Adrenal gland (tissue), 12 donors: ENCODE results near the gene FBXO24. TPM values are rescaled to one million over a fixed set of nuclear protein-coding genes. Genes with fewer than 3 reads are reported as not detected.

Experiments
- DNase-seq, 7 donors: peaks; one replicate each; pipeline ENCODE4 v3.0.0-alpha.2; 2019 to 2020
- H3K27ac ChIP-seq, 5 donors: fragments of 200-600 bp; sonication (generic) in 4 of 5; 1 replicate in 3 of 5; 2 replicates in 2 of 5; pipeline versions ENCODE4 v1.5.1 to v1.8.0; 2016 to 2020; ENCODE audit warnings: mild to moderate bottlenecking in 1 of 5
- H3K27me3 ChIP-seq: fragments of 200-600 bp; 2 replicates; pipeline ENCODE4 v1.8.0; 2021
- H3K36me3 ChIP-seq, 2 donors: fragments of 200-600 bp; replicated peaks in 1 of 2; 1 replicate in 1 of 2; 2 replicates in 1 of 2; pipeline versions ENCODE4 v1.5.1 to v1.8.0; 2018 to 2022
- H3K4me1 ChIP-seq, 2 donors: fragments of 200-600 bp; replicated peaks in 1 of 2; 1 replicate in 1 of 2; 2 replicates in 1 of 2; pipeline versions ENCODE4 v1.5.1 to v1.8.0; 2018 to 2021
- H3K4me3 ChIP-seq, 4 donors: fragments of 200-600 bp; sonication (generic) in 3 of 4; one replicate each; pipeline ENCODE4 v1.5.1; 2016 to 2018
- H3K9me3 ChIP-seq, 3 donors: fragments of 200-600 bp; sonication (generic) in 1 of 3; replicated peaks in 1 of 3; 1 replicate in 2 of 3; 2 replicates in 1 of 3; pipeline versions ENCODE4 v1.5.1 to v1.8.0; 2016 to 2021
- POLR2A ChIP-seq, 2 donors: fragments of 450-650 bp; IDR thresholded peaks; one replicate each; pipeline ENCODE4 v1.6.1; 2017; ENCODE audit warnings: antibody characterized with exemption in 2 of 2, mild to moderate bottlenecking in 2 of 2, moderate library complexity in 1 of 2
- WGBS, 4 donors: extraction: QIAGEN DNeasy Blood & Tissue Kit in 2 of 4; methylation state at CpG; one replicate each; pipeline versions ENCODE4 v1.1.5 to v1.1.7; 2013 to 2017; 5-methylcytosine and 5-hydroxymethylcytosine counted together
- intact Hi-C, 2 donors: fragments of 100-400 bp; cut with DNase I; formaldehyde crosslinking; loops; one replicate each; pipeline versions ENCODE4 v1.14.1 to v1.15.0; 2022 to 2023
- polyA plus RNA-seq, 3 donors: library from polyadenylated mRNA; stranded (reverse); fragments of 200-250 nt in 2 of 3; fragments of 350-450 nt in 1 of 3; fragmentation: Illumina TruSeq in 1 of 3; extraction: RNeasy Lipid Tissue Mini Kit (QIAGEN cat#74804) in 1 of 3; gene quantifications; one replicate each; pipeline ENCODE4 v1.2.3, GENCODE V29; 2013 to 2014
- small RNA-seq, 2 donors: library from RNA; depleted of rRNA; stranded (forward); fragments of <200 nt; gene quantifications; one replicate each; pipeline ENCODE3, GENCODE V24; 2016
- total RNA-seq, 9 donors: library from RNA; depleted of rRNA in 4 of 9; stranded (reverse); fragments of >200 nt in 4 of 9; fragments of 120-200 nt in 1 of 9; fragmentation: NEBNext Ultra II Directional in 1 of 9; extraction: Animal tissue kit (Norgen Biotek cat#: 25700) in 1 of 9; gene quantifications; one replicate each; pipeline versions ENCODE4 v1.1.0 to v1.2.4, GENCODE V29; 2013 to 2023
- TF ChIP-seq, protein P1 (sequence below), 6 experiments: fragments of 450-650 bp in 4 of 6; fragments of 200-600 bp in 2 of 6; sonication (generic) in 1 of 6; IDR thresholded peaks; 1 replicate in 5 of 6; 2 replicates in 1 of 6; pipeline versions ENCODE4 v1.5.1 to v1.8.0; 2016 to 2021; ENCODE audit warnings: antibody characterized with exemption in 6 of 6, mild to moderate bottlenecking in 2 of 6, moderate library complexity in 1 of 6
- donor health status: healthy with polysubstance abuse.
- donor health status: Bipolar disorder and iron deficiency.
- donor health status: DM: yes; HTN: yes; CAD: no.
- donor health status: DM: no; HTN: no; CAD: no.
- donor health status: DM: no; HTN: no; CAD: no.
- donor health status: DM: yes; HTN: yes; CAD: no.

Gene FBXO24
- total and polyA plus RNA-seq, 12 donors: 0.16 to 2.8 (median 0.89) TPM; not detected in 2

DNA sequence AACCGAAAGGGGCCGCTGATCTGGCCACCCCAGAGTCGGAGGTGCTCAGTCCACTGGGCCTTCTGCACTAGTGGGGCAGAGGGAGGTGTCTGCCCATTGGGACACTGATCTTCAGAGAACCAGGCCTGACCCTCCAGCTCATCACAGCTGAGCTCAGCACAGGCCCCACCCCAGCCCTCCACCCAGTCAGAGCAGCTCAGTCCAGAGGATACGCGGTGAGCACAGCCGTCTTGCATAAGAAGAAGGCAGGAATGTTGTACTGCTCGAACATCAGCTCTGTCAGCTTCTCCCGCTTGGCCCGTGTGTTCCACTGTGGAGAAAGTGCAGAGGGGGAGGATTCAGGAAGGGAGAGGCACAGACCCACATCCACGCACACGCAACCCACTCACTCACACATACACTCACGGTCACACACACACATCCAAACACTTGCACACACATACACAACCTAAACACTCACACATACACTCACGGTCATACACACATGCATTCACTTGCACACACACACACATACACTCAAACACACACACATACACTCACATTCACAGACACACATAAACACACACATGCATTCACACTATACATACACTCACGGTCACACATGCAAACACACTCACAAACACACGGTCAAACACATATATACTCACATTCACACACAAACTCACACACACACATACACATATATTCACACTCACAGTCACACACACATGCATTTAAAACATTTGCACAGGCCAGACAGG, 63.9 kb downstream of the FBXO24 start:
- H3K9me3 ChIP-seq: no peaks in the 10 kb centered on the region
- no peak for TF ChIP-seq POLR2A (IDR thresholded peaks at IDR 0.05)
- TF ChIP-seq, protein P1, sequence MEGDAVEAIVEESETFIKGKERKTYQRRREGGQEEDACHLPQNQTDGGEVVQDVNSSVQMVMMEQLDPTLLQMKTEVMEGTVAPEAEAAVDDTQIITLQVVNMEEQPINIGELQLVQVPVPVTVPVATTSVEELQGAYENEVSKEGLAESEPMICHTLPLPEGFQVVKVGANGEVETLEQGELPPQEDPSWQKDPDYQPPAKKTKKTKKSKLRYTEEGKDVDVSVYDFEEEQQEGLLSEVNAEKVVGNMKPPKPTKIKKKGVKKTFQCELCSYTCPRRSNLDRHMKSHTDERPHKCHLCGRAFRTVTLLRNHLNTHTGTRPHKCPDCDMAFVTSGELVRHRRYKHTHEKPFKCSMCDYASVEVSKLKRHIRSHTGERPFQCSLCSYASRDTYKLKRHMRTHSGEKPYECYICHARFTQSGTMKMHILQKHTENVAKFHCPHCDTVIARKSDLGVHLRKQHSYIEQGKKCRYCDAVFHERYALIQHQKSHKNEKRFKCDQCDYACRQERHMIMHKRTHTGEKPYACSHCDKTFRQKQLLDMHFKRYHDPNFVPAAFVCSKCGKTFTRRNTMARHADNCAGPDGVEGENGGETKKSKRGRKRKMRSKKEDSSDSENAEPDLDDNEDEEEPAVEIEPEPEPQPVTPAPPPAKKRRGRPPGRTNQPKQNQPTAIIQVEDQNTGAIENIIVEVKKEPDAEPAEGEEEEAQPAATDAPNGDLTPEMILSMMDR (IDR thresholded peaks at IDR 0.05): no peak
- DNase-seq: no peak
- 82 to 85% (median 83%) methylated on average over 12 to 15 of the region's 15 CpGs for WGBS, 4 donors
- H3K27me3 ChIP-seq: peaks cover 6% of the 10 kb centered on the region
- H3K4me1 ChIP-seq: no peaks in the 10 kb centered on the region
- no peaks in the 10 kb centered on the region for H3K36me3 ChIP-seq
- H3K27ac ChIP-seq: no peak overlapping the region
- intact Hi-C loops: no loop called here
- H3K4me3 ChIP-seq: no peak overlapping the region

Small RNA genes within 50 kb of the gene (small RNA-seq; reads per million reads assigned to genes)
- gene SAP25: 0 reads per million in 2 donors

Other genes starting within 250 kb of the FBXO24 start
- 100 to 1,000 TPM in 1 of 9 donors, 10 to 100 TPM in 7, 1 to 10 TPM in 1; 8.7 to 115 (median 28.1) TPM for gene PILRB, start 228.2 kb upstream of the FBXO24 start, total RNA-seq
- gene PILRB, start 228.2 kb upstream of the FBXO24 start, polyA plus RNA-seq: 100 to 1,000 TPM in 2 of 3 donors, 10 to 100 TPM in 1; 10.4 to 403 (median 296) TPM
- 10 to 100 TPM in 5 of 9 donors, 1 to 10 TPM in 4; 3.2 to 18.9 (median 12.2) TPM for gene PILRA, start 212.8 kb upstream of the FBXO24 start, total RNA-seq
- gene PILRA, start 212.8 kb upstream of the FBXO24 start, polyA plus RNA-seq: 10 to 100 TPM in 2 of 3 donors, 1 to 10 TPM in 1; 5.1 to 17.3 (median 11.9) TPM
- gene ZCWPW1, start 157.6 kb upstream of the FBXO24 start, total RNA-seq: 1 to 10 TPM; 1.0 to 5.8 (median 4.6) TPM
- gene ZCWPW1, start 157.6 kb upstream of the FBXO24 start, polyA plus RNA-seq: 10 to 100 TPM in 2 of 3 donors, 1 to 10 TPM in 1; 5.0 to 20.2 (median 14.6) TPM
- 10 to 100 TPM; 24.8 to 76.8 (median 52.0) TPM for gene MEPCE, start 156.5 kb upstream of the FBXO24 start, total RNA-seq
- gene MEPCE, start 156.5 kb upstream of the FBXO24 start, polyA plus RNA-seq: 10 to 100 TPM; 36.7 to 54.6 (median 47.9) TPM
- 10 to 100 TPM; 29.9 to 64.9 (median 50.4) TPM for gene PPP1R35, start 149.8 kb upstream of the FBXO24 start, total RNA-seq
- gene PPP1R35, start 149.8 kb upstream of the FBXO24 start, polyA plus RNA-seq: 100 to 1,000 TPM in 2 of 3 donors, 1 to 10 TPM in 1; 8.5 to 283 (median 231) TPM
- gene SPACDR, start 122.1 kb upstream of the FBXO24 start, total RNA-seq: under 1 TPM in 4 of 9 donors, not detected in 5; 0.36 to 0.78 (median 0.49) TPM
- gene SPACDR, start 122.1 kb upstream of the FBXO24 start, polyA plus RNA-seq: 1 to 10 TPM in 2 of 3 donors, not detected in 1; 1.2 to 2.9 TPM
- 10 to 100 TPM; 22.1 to 96.1 (median 58.6) TPM for gene TSC22D4, start 107.1 kb upstream of the FBXO24 start, total RNA-seq
- gene TSC22D4, start 107.1 kb upstream of the FBXO24 start, polyA plus RNA-seq: 10 to 100 TPM; 11.2 to 80.5 (median 73.6) TPM
- 1 to 10 TPM in 8 of 9 donors, not detected in 1; 1.4 to 3.6 (median 3.3) TPM for gene NYAP1, start 102.4 kb upstream of the FBXO24 start, total RNA-seq
- gene NYAP1, start 102.4 kb upstream of the FBXO24 start, polyA plus RNA-seq: 10 to 100 TPM in 1 of 3 donors, 1 to 10 TPM in 1, under 1 TPM in 1; 0.79 to 26.1 (median 2.8) TPM
- 100 to 1,000 TPM in 6 of 9 donors, 10 to 100 TPM in 3; 17.1 to 175 (median 142) TPM for gene AGFG2, start 47.1 kb upstream of the FBXO24 start, total RNA-seq
- gene AGFG2, start 47.1 kb upstream of the FBXO24 start, polyA plus RNA-seq: 10 to 100 TPM; 14.0 to 61.5 (median 30.9) TPM
- gene SAP25, start 12.4 kb upstream of the FBXO24 start, total RNA-seq: 1 to 10 TPM in 3 of 9 donors, under 1 TPM in 3, not detected in 3; 0.67 to 5.1 (median 1.2) TPM
- 10 to 100 TPM in 1 of 3 donors, 1 to 10 TPM in 1, not detected in 1; 3.6 to 11.3 TPM for gene SAP25, start 12.4 kb upstream of the FBXO24 start, polyA plus RNA-seq
- gene LRCH4, start 199 bp upstream of the FBXO24 start, total RNA-seq: 100 to 1,000 TPM in 1 of 9 donors, 10 to 100 TPM in 8; 10.4 to 128 (median 59.4) TPM
- gene LRCH4, start 199 bp upstream of the FBXO24 start, polyA plus RNA-seq: 100 to 1,000 TPM in 2 of 3 donors, 10 to 100 TPM in 1; 15.0 to 235 (median 109) TPM
- 100 to 1,000 TPM in 2 of 9 donors, 10 to 100 TPM in 7; 15.7 to 369 (median 68.1) TPM for gene PCOLCE, start 16.0 kb downstream of the FBXO24 start, total RNA-seq
- 100 to 1,000 TPM in 2 of 3 donors, 10 to 100 TPM in 1; 21.5 to 222 (median 184) TPM for gene PCOLCE, start 16.0 kb downstream of the FBXO24 start, polyA plus RNA-seq
- gene MOSPD3, start 26.2 kb downstream of the FBXO24 start, total RNA-seq: 10 to 100 TPM; 14.0 to 54.5 (median 35.8) TPM
- 10 to 100 TPM; 27.3 to 51.9 (median 29.6) TPM for gene MOSPD3, start 26.2 kb downstream of the FBXO24 start, polyA plus RNA-seq
- gene TFR2, start 55.2 kb downstream of the FBXO24 start, total RNA-seq: 1 to 10 TPM in 5 of 9 donors, under 1 TPM in 4; 0.24 to 6.7 (median 1.4) TPM
- 1 to 10 TPM in 2 of 3 donors, under 1 TPM in 1; 0.88 to 2.1 (median 1.1) TPM for gene TFR2, start 55.2 kb downstream of the FBXO24 start, polyA plus RNA-seq
- gene ACTL6B, start 70.1 kb downstream of the FBXO24 start, total RNA-seq: 1 to 10 TPM in 4 of 9 donors, not detected in 5; 1.7 to 3.8 (median 2.1) TPM
- 1 to 10 TPM in 2 of 3 donors, under 1 TPM in 1; 0.64 to 5.1 (median 2.5) TPM for gene ACTL6B, start 70.1 kb downstream of the FBXO24 start, polyA plus RNA-seq
- gene GNB2, start 87.4 kb downstream of the FBXO24 start, total RNA-seq: 100 to 1,000 TPM in 8 of 9 donors, 10 to 100 TPM in 1; 54.1 to 365 (median 279) TPM
- 100 to 1,000 TPM; 105 to 139 (median 105) TPM for gene GNB2, start 87.4 kb downstream of the FBXO24 start, polyA plus RNA-seq
- 10 to 100 TPM; 15.9 to 62.2 (median 23.9) TPM for gene GIGYF1, start 107.9 kb downstream of the FBXO24 start, total RNA-seq
- 100 to 1,000 TPM in 1 of 3 donors, 10 to 100 TPM in 1, 1 to 10 TPM in 1; 5.4 to 167 (median 49.8) TPM for gene GIGYF1, start 107.9 kb downstream of the FBXO24 start, polyA plus RNA-seq
- 10 to 100 TPM in 8 of 9 donors, 1 to 10 TPM in 1; 8.7 to 60.9 (median 35.1) TPM for gene POP7, start 119.8 kb downstream of the FBXO24 start, total RNA-seq
- 10 to 100 TPM; 24.8 to 48.5 (median 27.1) TPM for gene POP7, start 119.8 kb downstream of the FBXO24 start, polyA plus RNA-seq
- under 1 TPM in 1 of 9 donors, not detected in 8; 0.17 TPM for gene EPO, start 134.1 kb downstream of the FBXO24 start, total RNA-seq
- under 1 TPM in 1 of 3 donors, not detected in 2; 0.10 TPM for gene EPO, start 134.1 kb downstream of the FBXO24 start, polyA plus RNA-seq
- not detected for gene ZAN, start 147.3 kb downstream of the FBXO24 start, total RNA-seq
- not detected for gene ZAN, start 147.3 kb downstream of the FBXO24 start, polyA plus RNA-seq
- gene EPHB4, start 241.2 kb downstream of the FBXO24 start, total RNA-seq: 100 to 1,000 TPM in 6 of 9 donors, 10 to 100 TPM in 3; 67.5 to 188 (median 111) TPM
- gene EPHB4, start 241.2 kb downstream of the FBXO24 start, polyA plus RNA-seq: 10 to 100 TPM; 31.5 to 67.3 (median 37.2) TPM